Measurements from ENCODE around the gene RIMS1.

Gene RIMS1

GRCh38 chr6:72422171-72422570, 535.8 kb downstream of the RIMS1 start:
- no peak for DNase-seq

- no peak for DNase-seq
Observed at GRCh38 chr6:72424476-72424875, 538.1 kb downstream of the RIMS1 start.

GRCh38 chr6:72425003-72425681, 538.8 kb downstream of the RIMS1 start:
- no peak for DNase-seq

GRCh38 chr6:72440611-72441010, 554.3 kb downstream of the RIMS1 start:
- no peak for DNase-seq

- no peak for DNase-seq
Observed at GRCh38 chr6:72446430-72446829, 560.1 kb downstream of the RIMS1 start.

Measured in COR-L47 (cell line).